Progenitor cell of endocrine pancreas (in vitro differentiated cells): ENCODE measurements around the gene KCNJ5. TPM values are rescaled to one million over a fixed set of nuclear protein-coding genes. Genes with fewer than 3 reads are reported as not detected.

Experiments
- DNase-seq: peaks from one replicate; pipeline ENCODE4 v3.0.0; 2021; ENCODE audit warnings: low spot score; ENCODE audit not compliant: unreplicated experiment
- H3K27ac Mint-ChIP-seq: 2 replicates; pipeline ENCODE4 v1.8.0; 2021; ENCODE audit warnings: mild to moderate bottlenecking, moderate library complexity, mixed read lengths
- H3K27me3 Mint-ChIP-seq: 2 replicates; pipeline ENCODE4 v1.8.0; 2021; ENCODE audit warnings: mixed read lengths
- H3K36me3 Mint-ChIP-seq: 2 replicates; pipeline ENCODE4 v1.8.0; 2022; ENCODE audit warnings: mixed read lengths; ENCODE audit not compliant: insufficient read depth
- H3K4me1 Mint-ChIP-seq: 2 replicates; pipeline ENCODE4 v1.8.0; 2021; ENCODE audit warnings: low read depth, mixed read lengths
- H3K4me3 Mint-ChIP-seq: 2 replicates; pipeline ENCODE4 v1.8.0; 2021; ENCODE audit warnings: low read depth, mild to moderate bottlenecking, moderate library complexity, mixed read lengths
- H3K9me3 Mint-ChIP-seq: 2 replicates; pipeline ENCODE4 v1.8.0; 2021; ENCODE audit warnings: low read depth, mixed read lengths
- CTCF ChIP-seq: fragments of 200-600 bp; sonication (generic); IDR thresholded peaks from one replicate; pipeline ENCODE4 v1.5.0; 2021; ENCODE audit warnings: antibody characterized with exemption, mild to moderate bottlenecking; ENCODE audit not compliant: unreplicated experiment
- total RNA-seq: library from RNA; stranded (reverse); gene quantifications from 2 replicates; pipeline ENCODE4 v1.2.1, GENCODE V29; 2021

KCNJ5 gene
- total RNA-seq, 1 donor from 2014 or later = 1.1 TPM

- H3K4me3 Mint-ChIP-seq = no peak overlapping the region
- no peaks in the 10 kb centered on the region for H3K9me3 Mint-ChIP-seq
- H3K4me1 Mint-ChIP-seq = no peaks in the 10 kb centered on the region
- peaks cover 13% of the 10 kb centered on the region for H3K27me3 Mint-ChIP-seq
- DNase-seq = no peak
- H3K36me3 Mint-ChIP-seq = no peaks in the 10 kb centered on the region
- TF ChIP-seq CTCF = no peak
- no peak overlapping the region for H3K27ac Mint-ChIP-seq
Measured at GRCh38 chr11:128947773-128948172, 56.6 kb downstream of the KCNJ5 start.

GRCh38 chr11:128948583-128948982 lies 57.4 kb downstream of the KCNJ5 start:
- Mint-ChIP-seq H3K36me3 (no peaks in the 10 kb centered on the region), H3K4me3 (no peak overlapping the region), H3K4me1 (no peaks in the 10 kb centered on the region), H3K27ac (no peak overlapping the region), H3K9me3 (no peaks in the 10 kb centered on the region), H3K27me3 (peaks cover 8% of the 10 kb centered on the region)
- TF ChIP-seq CTCF = peak; percentile 29
- DNase-seq = no peak

GRCh38 chr11:128949791-128950454 lies 58.8 kb downstream of the KCNJ5 start:
- no peak for TF ChIP-seq CTCF
- no peaks in the 10 kb centered on the region for H3K9me3 Mint-ChIP-seq
- H3K27ac Mint-ChIP-seq = no peak overlapping the region
- no peak overlapping the region for H3K4me3 Mint-ChIP-seq
- no peaks in the 10 kb centered on the region for H3K4me1 Mint-ChIP-seq
- H3K36me3 Mint-ChIP-seq = no peaks in the 10 kb centered on the region
- H3K27me3 Mint-ChIP-seq = peaks cover 9% of the 10 kb centered on the region
- no peak for DNase-seq

- no peak for TF ChIP-seq CTCF
- no peak overlapping the region for H3K4me3 Mint-ChIP-seq
- H3K9me3 Mint-ChIP-seq = no peaks in the 10 kb centered on the region
Measured at GRCh38 chr11:128953151-128953550, 62.0 kb downstream of the KCNJ5 start.

GRCh38 chr11:128955636-128956035 lies 64.5 kb downstream of the KCNJ5 start:
- Mint-ChIP-seq H3K4me3 (no peak overlapping the region), H3K36me3 (no peaks in the 10 kb centered on the region), H3K27me3 (peaks cover 15% of the 10 kb centered on the region), H3K27ac (no peak overlapping the region), H3K4me1 (no peaks in the 10 kb centered on the region), H3K9me3 (no peaks in the 10 kb centered on the region)
- no peak for DNase-seq
- no peak for TF ChIP-seq CTCF

More at GRCh38 chr11:128953151-128953550, 62.0 kb downstream of the KCNJ5 start:
- Mint-ChIP-seq H3K27ac (no peak overlapping the region), H3K27me3 (peaks cover 15% of the 10 kb centered on the region), H3K4me1 (no peaks in the 10 kb centered on the region), H3K36me3 (no peaks in the 10 kb centered on the region)
- no peak for DNase-seq
